Peyer's patch (tissue), 4 donors: ENCODE results near the gene MDFI.

Experiments
- POLR2A ChIP-seq, 2 donors: fragments of 450-650 bp; IDR thresholded peaks; one replicate each; pipeline ENCODE4 v1.5.1; 2017; ENCODE audit warnings: antibody characterized with exemption in 2 of 2, mild to moderate bottlenecking in 2 of 2, moderate library complexity in 2 of 2
- TF ChIP-seq, protein P1 (sequence below), 6 experiments: fragments of 450-650 bp in 4 of 6; fragments of 200-600 bp in 2 of 6; sonication (generic) in 1 of 6; IDR thresholded peaks; one replicate each; pipeline ENCODE4 v1.5.1; 2017 to 2019; ENCODE audit warnings: antibody characterized with exemption in 6 of 6, mild to moderate bottlenecking in 3 of 6, moderate library complexity in 1 of 6

DNA sequence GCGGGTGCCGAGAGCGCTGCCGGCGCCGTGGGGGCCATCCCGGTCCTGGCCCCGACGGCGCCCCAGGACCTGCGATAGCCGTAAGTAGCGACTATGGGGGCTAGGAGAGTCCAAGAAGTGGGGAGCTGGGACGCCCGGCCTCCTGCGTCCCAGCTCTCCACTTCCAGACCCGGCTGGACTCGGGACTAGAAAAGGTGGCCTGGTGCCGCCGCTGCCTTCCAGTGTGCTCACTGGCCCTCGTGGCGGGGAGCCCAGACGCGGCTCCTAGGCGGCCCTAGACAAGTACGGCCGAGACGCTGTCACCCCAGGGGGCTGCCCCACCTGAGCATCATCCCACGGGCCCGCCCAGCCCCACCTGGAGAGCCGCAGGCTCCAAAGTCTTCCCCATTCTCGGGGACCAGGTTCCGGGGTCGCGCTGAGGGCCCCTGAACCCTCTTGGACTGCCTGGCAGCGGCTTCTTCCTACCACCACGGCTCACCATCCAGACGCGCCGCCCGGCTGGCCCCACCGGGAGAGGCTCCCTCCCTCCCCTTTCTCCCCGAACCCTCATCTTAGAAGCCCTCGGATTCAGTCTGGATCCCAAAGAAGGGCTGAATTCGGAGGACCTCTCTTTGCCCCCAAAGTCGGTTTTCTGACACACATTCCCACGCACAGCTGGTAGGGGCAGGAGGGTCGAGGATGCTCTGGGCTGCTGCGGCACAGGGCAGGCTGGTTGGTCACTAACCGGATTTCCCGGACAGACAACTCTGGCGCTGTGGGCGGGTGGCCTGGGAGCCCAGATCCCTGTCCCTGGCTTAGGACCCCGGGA lies 870 bp upstream of the MDFI start:
- TF ChIP-seq, protein P1, sequence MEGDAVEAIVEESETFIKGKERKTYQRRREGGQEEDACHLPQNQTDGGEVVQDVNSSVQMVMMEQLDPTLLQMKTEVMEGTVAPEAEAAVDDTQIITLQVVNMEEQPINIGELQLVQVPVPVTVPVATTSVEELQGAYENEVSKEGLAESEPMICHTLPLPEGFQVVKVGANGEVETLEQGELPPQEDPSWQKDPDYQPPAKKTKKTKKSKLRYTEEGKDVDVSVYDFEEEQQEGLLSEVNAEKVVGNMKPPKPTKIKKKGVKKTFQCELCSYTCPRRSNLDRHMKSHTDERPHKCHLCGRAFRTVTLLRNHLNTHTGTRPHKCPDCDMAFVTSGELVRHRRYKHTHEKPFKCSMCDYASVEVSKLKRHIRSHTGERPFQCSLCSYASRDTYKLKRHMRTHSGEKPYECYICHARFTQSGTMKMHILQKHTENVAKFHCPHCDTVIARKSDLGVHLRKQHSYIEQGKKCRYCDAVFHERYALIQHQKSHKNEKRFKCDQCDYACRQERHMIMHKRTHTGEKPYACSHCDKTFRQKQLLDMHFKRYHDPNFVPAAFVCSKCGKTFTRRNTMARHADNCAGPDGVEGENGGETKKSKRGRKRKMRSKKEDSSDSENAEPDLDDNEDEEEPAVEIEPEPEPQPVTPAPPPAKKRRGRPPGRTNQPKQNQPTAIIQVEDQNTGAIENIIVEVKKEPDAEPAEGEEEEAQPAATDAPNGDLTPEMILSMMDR (IDR thresholded peaks at IDR 0.05), result no peak
- TF ChIP-seq POLR2A (IDR thresholded peaks at IDR 0.05), result no peak
